HG03520 (cell line): ENCODE results near the gene CSE1L.
"Not testable (repeated sequence)": the region's sequence is repeated elsewhere in the genome, so short reads cannot be mapped to it uniquely, and the experiment has no call there.

Experiments used
- ATAC-seq: cut with Tn5 transposase; IDR thresholded peaks from one replicate; pipeline ENCODE4 v1.9.1; 2021; ENCODE audit warnings: mild to moderate bottlenecking, moderate library complexity; ENCODE audit not compliant: unreplicated experiment

CSE1L gene, protein sequence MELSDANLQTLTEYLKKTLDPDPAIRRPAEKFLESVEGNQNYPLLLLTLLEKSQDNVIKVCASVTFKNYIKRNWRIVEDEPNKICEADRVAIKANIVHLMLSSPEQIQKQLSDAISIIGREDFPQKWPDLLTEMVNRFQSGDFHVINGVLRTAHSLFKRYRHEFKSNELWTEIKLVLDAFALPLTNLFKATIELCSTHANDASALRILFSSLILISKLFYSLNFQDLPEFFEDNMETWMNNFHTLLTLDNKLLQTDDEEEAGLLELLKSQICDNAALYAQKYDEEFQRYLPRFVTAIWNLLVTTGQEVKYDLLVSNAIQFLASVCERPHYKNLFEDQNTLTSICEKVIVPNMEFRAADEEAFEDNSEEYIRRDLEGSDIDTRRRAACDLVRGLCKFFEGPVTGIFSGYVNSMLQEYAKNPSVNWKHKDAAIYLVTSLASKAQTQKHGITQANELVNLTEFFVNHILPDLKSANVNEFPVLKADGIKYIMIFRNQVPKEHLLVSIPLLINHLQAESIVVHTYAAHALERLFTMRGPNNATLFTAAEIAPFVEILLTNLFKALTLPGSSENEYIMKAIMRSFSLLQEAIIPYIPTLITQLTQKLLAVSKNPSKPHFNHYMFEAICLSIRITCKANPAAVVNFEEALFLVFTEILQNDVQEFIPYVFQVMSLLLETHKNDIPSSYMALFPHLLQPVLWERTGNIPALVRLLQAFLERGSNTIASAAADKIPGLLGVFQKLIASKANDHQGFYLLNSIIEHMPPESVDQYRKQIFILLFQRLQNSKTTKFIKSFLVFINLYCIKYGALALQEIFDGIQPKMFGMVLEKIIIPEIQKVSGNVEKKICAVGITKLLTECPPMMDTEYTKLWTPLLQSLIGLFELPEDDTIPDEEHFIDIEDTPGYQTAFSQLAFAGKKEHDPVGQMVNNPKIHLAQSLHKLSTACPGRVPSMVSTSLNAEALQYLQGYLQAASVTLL

GRCh38 chr20:49046087-49046900, at the start of gene CSE1L:
Gene CSE1L, plus strand, starts transcription at chr20:49046312. Its CDS starts 12,152 bp downstream, at chr20:49058464.
- peak; percentile 78 for ATAC-seq

DNA sequence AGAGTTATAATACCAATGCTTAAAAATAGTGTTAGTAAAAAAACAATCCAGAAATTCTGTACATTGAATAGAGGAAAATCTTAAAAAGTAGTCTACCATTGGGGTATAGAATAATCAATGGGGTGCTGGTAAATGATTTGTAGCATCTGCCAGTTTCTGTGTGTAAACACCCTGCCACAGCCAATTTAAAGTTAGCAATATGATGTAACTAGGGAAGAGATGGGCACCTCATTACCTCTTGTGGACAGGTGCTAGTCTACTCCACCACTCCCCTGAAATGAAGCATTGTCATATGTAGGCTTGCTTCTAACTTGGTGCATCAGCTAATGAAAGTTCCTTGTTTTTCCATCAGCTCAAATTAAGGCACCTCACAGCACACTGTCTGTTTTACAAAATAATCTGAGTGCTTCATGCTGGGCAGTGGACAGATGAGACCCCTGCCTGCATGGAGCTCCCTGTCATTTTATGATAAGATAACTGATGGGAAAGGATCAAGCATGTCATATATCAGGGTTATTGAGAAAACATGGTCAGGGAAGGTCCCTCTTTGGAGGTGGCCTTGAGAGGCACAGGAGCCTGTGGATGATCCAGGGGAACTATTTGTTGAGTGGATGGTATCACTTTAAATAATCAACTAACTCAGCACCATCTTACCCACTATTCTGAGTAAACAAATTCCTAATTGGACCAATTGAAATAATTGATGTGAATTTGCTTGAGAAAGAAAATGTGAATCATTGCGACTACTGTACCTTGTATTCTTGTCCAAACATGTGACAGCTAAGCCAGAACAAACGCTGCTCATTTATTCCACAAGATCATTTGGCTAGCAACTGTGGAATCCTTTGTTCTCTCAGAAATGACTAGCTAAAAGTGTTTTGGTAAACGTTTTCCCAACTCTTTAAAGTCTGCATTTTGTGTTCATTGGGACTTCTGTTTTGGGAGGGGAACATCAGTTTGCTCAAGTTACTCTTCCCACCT, 45.9 kb upstream of the CSE1L start:
- ATAC-seq: no peak

- ATAC-seq: no peak
Observed at GRCh38 chr20:49001741-49002140, 44.4 kb upstream of the CSE1L start.

DNA sequence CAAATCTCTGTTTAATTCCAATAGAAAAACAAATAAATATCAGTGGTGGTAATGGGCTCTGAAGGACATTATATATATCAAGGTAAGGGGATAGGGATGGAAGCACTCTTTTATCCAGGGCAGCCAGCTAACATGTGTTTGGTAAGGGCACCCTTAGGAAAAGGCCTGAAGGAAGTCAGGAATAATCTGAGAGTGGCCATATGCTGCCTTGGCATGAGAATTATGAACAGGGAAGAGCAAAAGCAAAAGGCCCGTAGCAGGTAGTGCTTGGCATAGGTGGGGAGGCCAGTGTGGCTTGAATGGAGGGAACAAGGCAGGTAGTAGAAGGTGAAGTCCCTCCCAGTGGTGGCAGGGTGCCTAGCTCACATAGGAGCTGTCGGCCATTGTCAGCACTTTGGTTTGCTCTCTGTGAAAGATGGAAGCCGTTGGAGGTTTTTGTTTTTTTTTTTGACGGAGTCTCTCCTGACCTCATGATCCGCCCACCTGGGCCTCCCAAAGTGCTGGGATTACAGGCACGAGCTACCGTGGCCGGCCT, 39.6 kb upstream of the CSE1L start:
- no peak for ATAC-seq

- no peak for ATAC-seq
Observed at GRCh38 chr20:49009899-49010631, 36.0 kb upstream of the CSE1L start.

GRCh38 chr20:49024220-49024619, 21.9 kb upstream of the CSE1L start:
- no peak for ATAC-seq

DNA sequence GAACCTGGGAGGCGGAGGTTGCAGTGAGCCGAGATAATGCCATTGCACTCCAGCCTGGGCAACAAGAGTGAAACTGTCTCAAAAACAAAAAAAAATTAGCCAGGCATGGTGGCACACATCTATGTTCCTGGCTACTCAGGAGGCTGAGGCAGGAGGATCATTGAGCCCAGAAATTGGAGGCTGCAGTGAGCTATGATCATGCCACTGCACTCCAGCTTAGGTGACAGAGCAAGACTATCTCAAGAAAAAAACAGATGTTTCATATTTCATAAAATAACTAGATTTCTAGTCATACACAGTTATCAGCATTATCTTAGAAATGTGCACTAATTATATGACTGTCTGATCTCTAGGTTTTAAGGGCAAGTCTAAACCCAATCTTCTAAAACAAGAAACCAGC, 17.9 kb upstream of the CSE1L start:
- ATAC-seq: not testable (repeated sequence)

- no peak for ATAC-seq
Observed at GRCh38 chr20:49028684-49029083, 17.4 kb upstream of the CSE1L start.

- ATAC-seq: no peak
Observed at GRCh38 chr20:49029203-49029602, 16.9 kb upstream of the CSE1L start.

DNA sequence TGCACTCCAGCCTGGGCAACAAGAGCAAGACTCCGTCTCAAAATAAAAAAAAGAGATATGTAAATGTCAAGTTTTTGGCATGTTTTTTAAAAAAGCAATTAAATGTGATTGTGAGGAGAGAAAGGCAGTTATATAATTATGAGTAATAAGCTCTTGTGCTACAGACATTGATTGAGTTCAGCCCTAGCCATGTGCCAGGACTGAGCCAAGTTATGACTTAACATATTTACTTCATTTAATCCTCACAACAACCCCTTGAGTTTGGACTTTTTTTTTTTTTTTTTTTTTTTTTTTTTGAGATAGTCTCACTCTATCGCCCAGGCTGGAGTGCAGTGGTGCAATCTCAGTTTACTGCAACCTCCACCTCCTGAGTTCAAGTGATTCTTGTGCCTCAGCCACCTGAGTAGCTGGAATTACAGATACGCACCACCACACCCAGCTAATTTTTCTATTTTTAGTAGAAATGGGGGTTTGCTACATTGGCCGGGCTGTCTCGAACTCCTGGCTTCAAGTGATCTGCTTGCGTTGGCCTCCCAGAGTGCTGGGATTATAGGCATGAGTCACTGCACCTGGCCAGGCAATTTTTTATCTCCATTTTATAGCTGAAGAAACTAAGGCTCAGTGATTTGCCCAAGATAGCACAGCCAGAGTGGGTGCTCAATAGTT, 15.0 kb upstream of the CSE1L start:
- no peak for ATAC-seq

GRCh38 chr20:49032455-49032854, 13.7 kb upstream of the CSE1L start:
- no peak for ATAC-seq

- no peak for ATAC-seq
Observed at GRCh38 chr20:49034070-49034732, 11.9 kb upstream of the CSE1L start.

GRCh38 chr20:49037962-49038387, 8.1 kb upstream of the CSE1L start:
- ATAC-seq: no peak

DNA sequence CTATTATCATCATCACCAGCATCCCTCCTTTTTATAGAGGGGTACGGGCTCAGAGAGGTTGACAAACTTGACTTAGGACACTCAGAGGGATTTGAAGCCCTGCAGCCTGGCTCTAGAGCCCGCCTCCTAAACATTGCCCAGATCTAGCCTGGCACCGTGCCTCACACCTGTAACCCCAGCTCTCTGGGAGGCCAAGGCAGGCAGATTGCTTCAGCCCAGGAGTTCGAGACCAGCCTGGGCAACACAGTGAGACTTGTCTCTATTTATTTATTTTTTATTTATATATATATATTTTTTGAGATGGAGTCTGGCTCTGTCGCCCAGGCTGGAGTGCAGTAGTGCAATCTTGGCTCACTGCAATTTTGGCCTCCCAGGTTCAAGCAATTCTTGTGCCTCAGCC, 6.3 kb upstream of the CSE1L start:
- ATAC-seq: no peak

- no peak for ATAC-seq
Observed at GRCh38 chr20:49043000-49043399, 3.1 kb upstream of the CSE1L start.

DNA sequence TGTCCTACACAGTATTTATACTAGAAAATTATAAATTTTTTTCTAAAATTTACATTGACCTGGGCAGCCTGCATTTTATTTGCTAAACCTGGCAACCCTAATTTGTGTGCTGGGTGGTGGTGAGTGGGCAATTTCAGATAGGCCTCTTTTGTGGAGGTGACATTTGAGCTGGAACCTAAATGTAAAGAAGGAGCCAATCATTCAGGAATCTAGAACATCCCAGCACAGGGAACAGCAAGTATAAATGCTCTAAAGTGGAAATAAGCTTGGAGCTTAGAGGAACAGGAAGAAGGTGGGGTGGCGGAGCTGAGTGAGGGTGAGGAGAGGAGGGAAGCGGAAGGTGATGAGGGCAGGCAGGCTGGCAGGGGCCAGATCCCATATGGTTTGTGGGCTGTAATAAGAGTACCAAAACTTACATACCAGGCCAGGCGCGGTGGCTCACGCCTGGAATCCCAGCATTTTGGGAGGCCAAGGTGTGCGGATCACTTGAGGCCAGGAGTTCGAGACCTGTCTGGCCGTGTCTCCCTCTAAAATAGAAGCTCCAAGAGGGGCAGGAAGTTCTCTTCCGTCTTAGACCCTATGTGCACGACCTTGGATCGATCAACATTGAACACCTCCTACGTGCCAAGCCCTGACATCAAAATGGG, 549 bp upstream of the CSE1L start:
- ATAC-seq: peak; percentile 1

DNA sequence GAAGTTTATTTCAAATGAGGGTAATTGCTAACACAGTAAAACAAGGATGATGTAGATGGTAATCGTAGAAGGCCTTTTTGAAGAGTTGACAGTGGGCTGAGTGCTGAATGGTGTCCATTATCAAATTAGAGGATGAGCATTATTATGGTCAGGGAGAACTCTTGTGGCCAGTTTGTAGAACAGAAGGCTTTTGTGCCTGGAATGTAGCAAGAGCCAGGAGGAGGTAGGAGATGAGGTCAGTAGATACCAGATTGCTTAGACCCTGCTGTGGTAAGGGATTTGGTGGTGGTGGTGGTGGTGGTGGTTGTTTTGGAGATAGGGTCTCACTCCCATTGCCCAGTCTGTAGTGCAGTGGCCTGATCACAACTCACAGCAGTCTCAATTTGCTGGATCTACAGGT, 6.2 kb downstream of the CSE1L start:
- ATAC-seq: no peak
